GM18868 (cell line): ENCODE data around the gene CXCL12.

Experiments
- ATAC-seq: cut with Tn5 transposase; IDR thresholded peaks from one replicate; pipeline ENCODE4 v1.9.1; 2021; ENCODE audit warnings: mild to moderate bottlenecking, moderate library complexity; ENCODE audit not compliant: unreplicated experiment

Gene CXCL12

GRCh38 chr10:44400541-44400940, 15.6 kb upstream of the CXCL12 start:
- ATAC-seq, result no peak

- no peak for ATAC-seq
These were observed 15.0 kb upstream of the CXCL12 start for GRCh38 chr10:44399659-44400451.

- ATAC-seq, result no peak
These were observed 14.1 kb upstream of the CXCL12 start for GRCh38 chr10:44398747-44399658.

- no peak for ATAC-seq
These were observed 13.4 kb upstream of the CXCL12 start for GRCh38 chr10:44398271-44398670.

GRCh38 chr10:44397476-44398225, 12.8 kb upstream of the CXCL12 start:
- ATAC-seq, result no peak

- no peak for ATAC-seq
These were observed 11.8 kb upstream of the CXCL12 start for GRCh38 chr10:44396671-44397191.

GRCh38 chr10:44395902-44396670, 11.2 kb upstream of the CXCL12 start:
- ATAC-seq, result no peak

GRCh38 chr10:44395396-44395795, 10.5 kb upstream of the CXCL12 start:
- no peak for ATAC-seq

GRCh38 chr10:44394696-44395381, 9.9 kb upstream of the CXCL12 start:
- no peak for ATAC-seq

- ATAC-seq, result no peak
These were observed 9.1 kb upstream of the CXCL12 start for GRCh38 chr10:44393834-44394547.

- ATAC-seq, result no peak
These were observed 8.2 kb upstream of the CXCL12 start for GRCh38 chr10:44393051-44393630.

- ATAC-seq, result no peak
These were observed 7.5 kb upstream of the CXCL12 start for GRCh38 chr10:44392420-44392819.

- ATAC-seq, result no peak
These were observed 7.1 kb upstream of the CXCL12 start for GRCh38 chr10:44391981-44392380.

GRCh38 chr10:44390585-44391072, 5.7 kb upstream of the CXCL12 start:
- ATAC-seq, result no peak

- no peak for ATAC-seq
These were observed 4.7 kb upstream of the CXCL12 start for GRCh38 chr10:44389556-44389955.

- ATAC-seq, result no peak
These were observed 4.3 kb upstream of the CXCL12 start for GRCh38 chr10:44389150-44389549.

- no peak for ATAC-seq
These were observed 3.7 kb upstream of the CXCL12 start for GRCh38 chr10:44388641-44389040.

GRCh38 chr10:44387853-44388251, 3.0 kb upstream of the CXCL12 start:
- ATAC-seq, result no peak
